Neural cell (in vitro differentiated cells): Measurements from ENCODE around the gene TPMT. TPM values are rescaled to one million over a fixed set of nuclear protein-coding genes. Genes with fewer than 3 reads are reported as not detected.
"Not testable (repeated sequence)": the region's sequence is repeated elsewhere in the genome, so short reads cannot be mapped to it uniquely, and the experiment has no call there.

Source experiments
- H2AFZ ChIP-seq: fragments of 200-600, 300-800 bp; sonication (generic), shearing (Covaris generic); 2 replicates; pipeline ENCODE4 v1.6.0; 2014; ENCODE audit warnings: low read depth, mild to moderate bottlenecking, antibody characterized with exemption, low read length, moderate library complexity
- H3F3A ChIP-seq: fragments of 200-600 bp; shearing (Covaris generic); 2 replicates; pipeline ENCODE4 v1.6.1; 2016; ENCODE audit warnings: mild to moderate bottlenecking, moderate library complexity, mixed read lengths, antibody characterized with exemption, low read length; ENCODE audit not compliant: insufficient read depth, poor library complexity, severe bottlenecking
- H3K27ac ChIP-seq: fragments of 200-600, 300-800 bp; sonication (generic), shearing (Covaris generic); 2 replicates; pipeline ENCODE4 v1.5.1; 2014; ENCODE audit warnings: mild to moderate bottlenecking, low read length, moderate library complexity
- H3K27me3 ChIP-seq: fragments of 300-800, 200-600 bp; sonication (generic), shearing (Covaris generic); 2 replicates; pipeline ENCODE4 v1.6.0; 2014; ENCODE audit warnings: mild to moderate bottlenecking, low read depth, low read length, moderate library complexity; ENCODE audit not compliant: insufficient read depth
- H3K36me3 ChIP-seq: fragments of 300-800, 200-600 bp; sonication (generic), shearing (Covaris generic); 2 replicates; pipeline ENCODE4 v1.5.1; 2014; ENCODE audit warnings: mild to moderate bottlenecking, antibody characterized with exemption, low read length, moderate library complexity; ENCODE audit not compliant: insufficient read depth
- H3K4me2 ChIP-seq: fragments of 300-800, 200-600 bp; sonication (generic), shearing (Covaris generic); 2 replicates; pipeline ENCODE4 v1.6.0; 2014; ENCODE audit warnings: mild to moderate bottlenecking, low read length
- H3K4me3 ChIP-seq: fragments of 300-800, 200-600 bp; sonication (generic), shearing (Covaris generic); 2 replicates; pipeline ENCODE4 v1.5.1; 2014; ENCODE audit warnings: mild to moderate bottlenecking, low read length, moderate library complexity
- H3K79me2 ChIP-seq: fragments of 200-600 bp; shearing (Covaris generic); replicated peaks from 2 replicates; pipeline ENCODE4 v1.6.0; 2014; ENCODE audit warnings: mild to moderate bottlenecking, low read length, moderate library complexity; ENCODE audit not compliant: insufficient read depth
- H3K9ac ChIP-seq: fragments of 300-800, 200-600 bp; sonication (generic), shearing (Covaris generic); 2 replicates; pipeline ENCODE4 v1.6.1; 2016; ENCODE audit warnings: mild to moderate bottlenecking, low read length, mixed read lengths
- H3K9me2 ChIP-seq: fragments of 200-600 bp; shearing (Covaris generic); 2 replicates; pipeline ENCODE4 v1.6.1; 2016; ENCODE audit warnings: mild to moderate bottlenecking, low read length, mixed read lengths; ENCODE audit not compliant: insufficient read depth
- H3K9me3 ChIP-seq: fragments of 200-600, 300-800 bp; sonication (generic), shearing (Covaris generic); 2 replicates; pipeline ENCODE4 v1.6.1; 2016; ENCODE audit warnings: mild to moderate bottlenecking, mixed run types, low read length, moderate library complexity, mixed read lengths
- H4K20me1 ChIP-seq: fragments of 200-600 bp; shearing (Covaris generic); 2 replicates; pipeline ENCODE4 v1.6.1; 2016; ENCODE audit warnings: mild to moderate bottlenecking, mixed run types; ENCODE audit not compliant: insufficient read depth
- EP300 ChIP-seq: fragments of 450-650 bp; conservative IDR thresholded peaks from 2 replicates; pipeline ENCODE4 v1.6.1; 2014; ENCODE audit warnings: antibody characterized with exemption, mild to moderate bottlenecking, moderate library complexity; ENCODE audit not compliant: poor library complexity, severe bottlenecking
- EZH2 ChIP-seq: fragments of 200-600, 300-800 bp; shearing (Covaris generic), sonication (generic); IDR thresholded peaks from 2 replicates; pipeline ENCODE4 v1.6.1; 2014; ENCODE audit warnings: antibody characterized with exemption, low read length, borderline replicate concordance, mild to moderate bottlenecking; ENCODE audit not compliant: insufficient read depth, poor library complexity, severe bottlenecking
- MXI1 ChIP-seq: fragments of 450-650 bp; conservative IDR thresholded peaks from 2 replicates; pipeline ENCODE4 v1.6.1; 2014; ENCODE audit warnings: antibody characterized with exemption, mild to moderate bottlenecking; ENCODE audit not compliant: poor library complexity, severe bottlenecking
- POLR2AphosphoS5 ChIP-seq: IDR thresholded peaks from 2 replicates; pipeline ENCODE4 v1.6.1; 2012
- RAD21 ChIP-seq: fragments of 450-650 bp; conservative IDR thresholded peaks from 2 replicates; pipeline ENCODE4 v1.6.1; 2014; ENCODE audit warnings: antibody characterized with exemption, mild to moderate bottlenecking, moderate library complexity
- REST ChIP-seq: IDR thresholded peaks from 2 replicates; pipeline ENCODE4 v1.6.1; 2012; ENCODE audit warnings: borderline replicate concordance
- SMC3 ChIP-seq: fragments of 450-650 bp; conservative IDR thresholded peaks from 2 replicates; pipeline ENCODE4 v1.6.1; 2014; ENCODE audit warnings: antibody characterized with exemption, mild to moderate bottlenecking, moderate library complexity; ENCODE audit not compliant: poor library complexity
- TAF1 ChIP-seq: IDR thresholded peaks from 2 replicates; pipeline ENCODE4 v1.6.1; 2012; ENCODE audit warnings: low read depth
- polyA plus RNA-seq: library from polyadenylated mRNA; depleted of rRNA; stranded (reverse); fragments of >200 nt; gene quantifications from 2 replicates; pipeline ENCODE4 v1.2.3, GENCODE V29; 2014
- TF ChIP-seq, protein P1 (sequence below): fragments of 450-650 bp; IDR thresholded peaks from 2 replicates; pipeline ENCODE4 v1.5.1; 2014; ENCODE audit warnings: antibody characterized with exemption, mild to moderate bottlenecking, moderate library complexity; ENCODE audit not compliant: poor library complexity, severe bottlenecking

Gene TPMT
- polyA plus RNA-seq, 1 donor from 2014 or later, result 5.7 TPM

DNA sequence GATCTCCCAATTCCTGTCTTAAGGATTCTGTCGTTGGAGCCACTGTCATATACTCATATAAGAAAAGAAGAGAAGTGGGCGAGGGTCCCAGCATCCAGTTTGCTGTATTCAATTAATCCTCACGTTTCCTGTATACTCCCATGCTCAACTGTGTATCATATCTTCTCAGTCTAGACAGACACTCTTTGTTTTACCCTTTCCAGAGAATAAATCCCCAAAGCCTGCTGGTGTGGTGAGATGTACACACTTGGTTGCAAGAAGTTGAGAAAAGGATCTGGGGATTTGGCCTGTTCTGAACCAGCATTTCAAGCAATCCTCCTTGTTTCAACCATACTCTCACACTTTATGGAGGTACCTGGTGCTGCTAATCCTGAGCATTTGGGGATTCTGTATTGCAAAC, 3.1 kb downstream of the TPMT start:
- no peaks in the 10 kb centered on the region for H3F3A ChIP-seq
- H3K27ac ChIP-seq, result no peak overlapping the region
- H2AFZ ChIP-seq, result no peak overlapping the region
- no peaks in the 10 kb centered on the region for H3K9me3 ChIP-seq
- no peak overlapping the region for H3K4me2 ChIP-seq
- no peaks in the 10 kb centered on the region for H4K20me1 ChIP-seq
- no peaks in the 10 kb centered on the region for H3K27me3 ChIP-seq
- H3K36me3 ChIP-seq, result no peaks in the 10 kb centered on the region
- no peaks in the 10 kb centered on the region for H3K79me2 ChIP-seq
- TF ChIP-seq REST, result no peak
- TF ChIP-seq, protein P1, sequence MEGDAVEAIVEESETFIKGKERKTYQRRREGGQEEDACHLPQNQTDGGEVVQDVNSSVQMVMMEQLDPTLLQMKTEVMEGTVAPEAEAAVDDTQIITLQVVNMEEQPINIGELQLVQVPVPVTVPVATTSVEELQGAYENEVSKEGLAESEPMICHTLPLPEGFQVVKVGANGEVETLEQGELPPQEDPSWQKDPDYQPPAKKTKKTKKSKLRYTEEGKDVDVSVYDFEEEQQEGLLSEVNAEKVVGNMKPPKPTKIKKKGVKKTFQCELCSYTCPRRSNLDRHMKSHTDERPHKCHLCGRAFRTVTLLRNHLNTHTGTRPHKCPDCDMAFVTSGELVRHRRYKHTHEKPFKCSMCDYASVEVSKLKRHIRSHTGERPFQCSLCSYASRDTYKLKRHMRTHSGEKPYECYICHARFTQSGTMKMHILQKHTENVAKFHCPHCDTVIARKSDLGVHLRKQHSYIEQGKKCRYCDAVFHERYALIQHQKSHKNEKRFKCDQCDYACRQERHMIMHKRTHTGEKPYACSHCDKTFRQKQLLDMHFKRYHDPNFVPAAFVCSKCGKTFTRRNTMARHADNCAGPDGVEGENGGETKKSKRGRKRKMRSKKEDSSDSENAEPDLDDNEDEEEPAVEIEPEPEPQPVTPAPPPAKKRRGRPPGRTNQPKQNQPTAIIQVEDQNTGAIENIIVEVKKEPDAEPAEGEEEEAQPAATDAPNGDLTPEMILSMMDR, result no peak
- no peak for TF ChIP-seq EP300
- no peak for TF ChIP-seq POLR2AphosphoS5
- TF ChIP-seq SMC3, result no peak
- TF ChIP-seq RAD21, result no peak
- no peak for TF ChIP-seq EZH2
- TF ChIP-seq TAF1, result no peak
- TF ChIP-seq MXI1, result no peak
- H3K9ac ChIP-seq, result no peak overlapping the region
- H3K9me2 ChIP-seq, result no peaks in the 10 kb centered on the region
- H3K4me3 ChIP-seq, result no peak overlapping the region

DNA sequence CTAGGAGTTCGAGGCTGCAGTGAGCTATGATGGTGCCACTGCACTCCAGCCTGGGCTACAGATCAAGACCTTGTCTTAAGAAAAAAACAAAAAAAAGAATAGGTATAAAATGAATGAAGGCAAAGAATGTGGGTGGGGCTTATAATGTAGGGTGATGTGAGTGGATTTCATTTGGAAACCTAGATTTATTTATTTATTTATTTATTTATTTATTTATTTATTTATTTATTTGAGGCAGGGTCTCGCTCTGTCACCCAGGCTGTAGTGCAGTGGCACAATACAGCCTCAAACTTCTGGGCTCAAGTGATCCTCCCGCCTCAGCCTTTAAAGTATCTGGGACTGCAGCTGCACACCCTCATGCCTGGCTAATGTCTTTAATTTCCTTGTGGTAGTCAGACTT, 3.5 kb downstream of the TPMT start:
- H4K20me1 ChIP-seq, H3K9ac ChIP-seq, H2AFZ ChIP-seq, H3K4me2 ChIP-seq, H3K4me3 ChIP-seq, H3K9me3 ChIP-seq, H3K36me3 ChIP-seq, H3K79me2 ChIP-seq, H3K9me2 ChIP-seq, H3F3A ChIP-seq, H3K27me3 ChIP-seq, H3K27ac ChIP-seq: not testable (repeated sequence)

- H3K4me3 ChIP-seq, result no peak overlapping the region
- H3K4me2 ChIP-seq, result no peak overlapping the region
- no peaks in the 10 kb centered on the region for H3K27me3 ChIP-seq
- no peaks in the 10 kb centered on the region for H3K9me3 ChIP-seq
- no peak overlapping the region for H3K9ac ChIP-seq
- no peaks in the 10 kb centered on the region for H3K79me2 ChIP-seq
- no peak overlapping the region for H2AFZ ChIP-seq
- H4K20me1 ChIP-seq, result no peaks in the 10 kb centered on the region
- H3K27ac ChIP-seq, result no peak overlapping the region
- no peaks in the 10 kb centered on the region for H3K36me3 ChIP-seq
- no peaks in the 10 kb centered on the region for H3K9me2 ChIP-seq
- no peaks in the 10 kb centered on the region for H3F3A ChIP-seq
- TF ChIP-seq MXI1 (no peak), REST (no peak), TAF1 (no peak), SMC3 (no peak), RAD21 (no peak), EP300 (no peak), EZH2 (no peak)
- TF ChIP-seq, protein P1, result no peak
Measured at GRCh38 chr6:18148304-18149025, 6.4 kb downstream of the TPMT start.
